ENCODE data around the gene NRROS. TPM values are rescaled to one million over a fixed set of nuclear protein-coding genes. Genes with fewer than 3 reads are reported as not detected.

The NRROS gene
- total and polyA plus RNA-seq, 2 of the 13 experiments (the other 11 are each of a cell fraction or from before 2014, with no cell fraction given), result not detected

DNA sequence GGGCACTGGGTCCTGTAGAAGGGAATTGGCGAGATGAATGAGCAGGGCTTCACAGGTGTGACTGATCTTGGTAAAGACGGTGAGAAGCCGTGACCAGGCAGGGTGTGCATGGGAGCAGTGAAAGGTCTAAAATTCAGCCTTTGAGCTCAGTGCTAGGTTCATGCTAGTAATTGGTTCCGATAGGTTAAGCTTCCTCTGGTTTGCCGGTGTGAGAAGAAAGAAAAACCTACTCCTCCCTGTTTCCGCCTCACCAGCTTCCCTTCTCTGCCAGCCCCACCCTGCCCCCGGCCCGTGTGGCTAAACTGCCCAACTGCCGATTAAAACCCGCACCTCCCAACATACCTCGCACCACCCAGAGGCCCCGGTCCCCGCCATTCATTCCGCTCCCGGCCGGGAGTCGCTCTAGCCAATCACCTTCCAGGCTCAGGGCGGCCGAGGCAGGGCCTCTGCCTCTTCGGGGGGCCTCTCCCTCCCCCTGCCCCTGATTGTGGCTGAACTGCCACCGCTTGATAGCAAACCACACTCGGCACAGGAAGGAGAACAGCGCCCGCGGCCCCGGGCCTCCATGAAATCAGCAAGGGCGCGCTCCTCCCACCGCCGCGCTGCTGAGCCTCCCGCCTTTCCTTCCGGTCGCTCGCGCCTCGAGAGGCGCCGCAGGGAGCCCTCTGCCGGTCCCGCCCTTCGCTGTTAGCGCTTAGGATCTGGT, 7.3 kb upstream of the NRROS start (continued):
- TF ChIP-seq ZNF781 (CRISPR knock-in tag; IDR thresholded peaks at IDR 0.05; ENCODE audit: borderline replicate concordance, not compliant biosample characterization), result peak; percentile 55
- peak; percentile 20; the same call in 1 of the 2 replicates for TF ChIP-seq KMT2A (CRISPR knock-in tag; IDR thresholded peaks at IDR 0.05)
- no peak for TF ChIP-seq YY1 (IDR thresholded peaks at IDR 0.05; ENCODE audit: insufficient read depth, insufficient replicate concordance, low read depth, low read length)
- no peak for TF ChIP-seq ZNF557 (CRISPR knock-in tag; IDR thresholded peaks at IDR 0.05)
- peak; percentile 89 for TF ChIP-seq TFDP2 (CRISPR knock-in tag; IDR thresholded peaks at IDR 0.05)
- TF ChIP-seq ZFY (CRISPR knock-in tag; IDR thresholded peaks at IDR 0.05), result peak; percentile 87
- TF ChIP-seq, protein P1, sequence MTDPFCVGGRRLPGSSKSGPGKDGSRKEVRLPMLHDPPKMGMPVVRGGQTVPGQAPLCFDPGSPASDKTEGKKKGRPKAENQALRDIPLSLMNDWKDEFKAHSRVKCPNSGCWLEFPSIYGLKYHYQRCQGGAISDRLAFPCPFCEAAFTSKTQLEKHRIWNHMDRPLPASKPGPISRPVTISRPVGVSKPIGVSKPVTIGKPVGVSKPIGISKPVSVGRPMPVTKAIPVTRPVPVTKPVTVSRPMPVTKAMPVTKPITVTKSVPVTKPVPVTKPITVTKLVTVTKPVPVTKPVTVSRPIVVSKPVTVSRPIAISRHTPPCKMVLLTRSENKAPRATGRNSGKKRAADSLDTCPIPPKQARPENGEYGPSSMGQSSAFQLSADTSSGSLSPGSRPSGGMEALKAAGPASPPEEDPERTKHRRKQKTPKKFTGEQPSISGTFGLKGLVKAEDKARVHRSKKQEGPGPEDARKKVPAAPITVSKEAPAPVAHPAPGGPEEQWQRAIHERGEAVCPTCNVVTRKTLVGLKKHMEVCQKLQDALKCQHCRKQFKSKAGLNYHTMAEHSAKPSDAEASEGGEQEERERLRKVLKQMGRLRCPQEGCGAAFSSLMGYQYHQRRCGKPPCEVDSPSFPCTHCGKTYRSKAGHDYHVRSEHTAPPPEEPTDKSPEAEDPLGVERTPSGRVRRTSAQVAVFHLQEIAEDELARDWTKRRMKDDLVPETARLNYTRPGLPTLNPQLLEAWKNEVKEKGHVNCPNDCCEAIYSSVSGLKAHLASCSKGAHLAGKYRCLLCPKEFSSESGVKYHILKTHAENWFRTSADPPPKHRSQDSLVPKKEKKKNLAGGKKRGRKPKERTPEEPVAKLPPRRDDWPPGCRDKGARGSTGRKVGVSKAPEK (CRISPR knock-in tag; IDR thresholded peaks at IDR 0.05; ENCODE audit: borderline replicate concordance), result no peak
- no peak for TF ChIP-seq FOXA1 (IDR thresholded peaks at IDR 0.05)
- no peak for TF ChIP-seq FOXA1 (CRISPR knock-in tag; IDR thresholded peaks at IDR 0.05)
- TF ChIP-seq, protein P2, sequence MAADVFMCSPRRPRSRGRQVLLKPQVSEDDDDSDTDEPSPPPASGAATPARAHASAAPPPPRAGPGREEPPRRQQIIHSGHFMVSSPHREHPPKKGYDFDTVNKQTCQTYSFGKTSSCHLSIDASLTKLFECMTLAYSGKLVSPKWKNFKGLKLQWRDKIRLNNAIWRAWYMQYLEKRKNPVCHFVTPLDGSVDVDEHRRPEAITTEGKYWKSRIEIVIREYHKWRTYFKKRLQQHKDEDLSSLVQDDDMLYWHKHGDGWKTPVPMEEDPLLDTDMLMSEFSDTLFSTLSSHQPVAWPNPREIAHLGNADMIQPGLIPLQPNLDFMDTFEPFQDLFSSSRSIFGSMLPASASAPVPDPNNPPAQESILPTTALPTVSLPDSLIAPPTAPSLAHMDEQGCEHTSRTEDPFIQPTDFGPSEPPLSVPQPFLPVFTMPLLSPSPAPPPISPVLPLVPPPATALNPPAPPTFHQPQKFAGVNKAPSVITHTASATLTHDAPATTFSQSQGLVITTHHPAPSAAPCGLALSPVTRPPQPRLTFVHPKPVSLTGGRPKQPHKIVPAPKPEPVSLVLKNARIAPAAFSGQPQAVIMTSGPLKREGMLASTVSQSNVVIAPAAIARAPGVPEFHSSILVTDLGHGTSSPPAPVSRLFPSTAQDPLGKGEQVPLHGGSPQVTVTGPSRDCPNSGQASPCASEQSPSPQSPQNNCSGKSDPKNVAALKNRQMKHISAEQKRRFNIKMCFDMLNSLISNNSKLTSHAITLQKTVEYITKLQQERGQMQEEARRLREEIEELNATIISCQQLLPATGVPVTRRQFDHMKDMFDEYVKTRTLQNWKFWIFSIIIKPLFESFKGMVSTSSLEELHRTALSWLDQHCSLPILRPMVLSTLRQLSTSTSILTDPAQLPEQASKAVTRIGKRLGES (CRISPR knock-in tag; IDR thresholded peaks at IDR 0.05; ENCODE audit: borderline replicate concordance), result no peak
- no peak for TF ChIP-seq DDIT3 (CRISPR knock-in tag; IDR thresholded peaks at IDR 0.05)
- no peak for TF ChIP-seq ZSCAN29 (CRISPR knock-in tag; conservative IDR thresholded peaks at IDR 0.05)
- TF ChIP-seq KMT2B (CRISPR knock-in tag; IDR thresholded peaks at IDR 0.05), result peak; percentile 67; the same call in 1 of the 2 replicates
- no peak for TF ChIP-seq PREB (CRISPR knock-in tag; IDR thresholded peaks at IDR 0.05)
- TF ChIP-seq, protein P3, sequence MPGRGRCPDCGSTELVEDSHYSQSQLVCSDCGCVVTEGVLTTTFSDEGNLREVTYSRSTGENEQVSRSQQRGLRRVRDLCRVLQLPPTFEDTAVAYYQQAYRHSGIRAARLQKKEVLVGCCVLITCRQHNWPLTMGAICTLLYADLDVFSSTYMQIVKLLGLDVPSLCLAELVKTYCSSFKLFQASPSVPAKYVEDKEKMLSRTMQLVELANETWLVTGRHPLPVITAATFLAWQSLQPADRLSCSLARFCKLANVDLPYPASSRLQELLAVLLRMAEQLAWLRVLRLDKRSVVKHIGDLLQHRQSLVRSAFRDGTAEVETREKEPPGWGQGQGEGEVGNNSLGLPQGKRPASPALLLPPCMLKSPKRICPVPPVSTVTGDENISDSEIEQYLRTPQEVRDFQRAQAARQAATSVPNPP (CRISPR knock-in tag; IDR thresholded peaks at IDR 0.05), result 0 out of 2 replicates have a peak, but pooled peaks have one; percentile 59
- TF ChIP-seq, protein P4, sequence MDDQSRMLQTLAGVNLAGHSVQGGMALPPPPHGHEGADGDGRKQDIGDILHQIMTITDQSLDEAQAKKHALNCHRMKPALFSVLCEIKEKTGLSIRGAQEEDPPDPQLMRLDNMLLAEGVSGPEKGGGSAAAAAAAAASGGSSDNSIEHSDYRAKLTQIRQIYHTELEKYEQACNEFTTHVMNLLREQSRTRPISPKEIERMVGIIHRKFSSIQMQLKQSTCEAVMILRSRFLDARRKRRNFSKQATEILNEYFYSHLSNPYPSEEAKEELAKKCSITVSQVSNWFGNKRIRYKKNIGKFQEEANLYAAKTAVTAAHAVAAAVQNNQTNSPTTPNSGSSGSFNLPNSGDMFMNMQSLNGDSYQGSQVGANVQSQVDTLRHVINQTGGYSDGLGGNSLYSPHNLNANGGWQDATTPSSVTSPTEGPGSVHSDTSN (CRISPR knock-in tag; IDR thresholded peaks at IDR 0.05; ENCODE audit: borderline replicate concordance), result no peak
- no peak for TF ChIP-seq ZNF160 (CRISPR knock-in tag; IDR thresholded peaks at IDR 0.05)
- TF ChIP-seq ZNF138 (CRISPR knock-in tag; IDR thresholded peaks at IDR 0.05; ENCODE audit: low read depth), result no peak; the same call in 1 of the 2 replicates

All from HepG2 (cell line).